C4-2B (cell line): ENCODE measurements around the gene SH3BGRL2.
"Not testable (repeated sequence)": the region's sequence is repeated elsewhere in the genome, so short reads cannot be mapped to it uniquely, and the experiment has no call there.

Experiments
- H3K27ac ChIP-seq: fragments of 450-650 bp; 2 replicates; pipeline ENCODE4 v1.5.1; 2017
- ZFX ChIP-seq: fragments of 450-650 bp; IDR thresholded peaks from 2 replicates; pipeline ENCODE4 v1.6.1; 2017
- TF ChIP-seq, protein P1 (sequence below): fragments of 450-650 bp; conservative IDR thresholded peaks from 2 replicates; pipeline ENCODE4 v1.5.1; 2017; ENCODE audit warnings: mild to moderate bottlenecking

SH3BGRL2 gene

GRCh38 chr6:79733388-79733787 lies 102.3 kb downstream of the SH3BGRL2 start:
- no peak for TF ChIP-seq ZFX
- TF ChIP-seq, protein P1, sequence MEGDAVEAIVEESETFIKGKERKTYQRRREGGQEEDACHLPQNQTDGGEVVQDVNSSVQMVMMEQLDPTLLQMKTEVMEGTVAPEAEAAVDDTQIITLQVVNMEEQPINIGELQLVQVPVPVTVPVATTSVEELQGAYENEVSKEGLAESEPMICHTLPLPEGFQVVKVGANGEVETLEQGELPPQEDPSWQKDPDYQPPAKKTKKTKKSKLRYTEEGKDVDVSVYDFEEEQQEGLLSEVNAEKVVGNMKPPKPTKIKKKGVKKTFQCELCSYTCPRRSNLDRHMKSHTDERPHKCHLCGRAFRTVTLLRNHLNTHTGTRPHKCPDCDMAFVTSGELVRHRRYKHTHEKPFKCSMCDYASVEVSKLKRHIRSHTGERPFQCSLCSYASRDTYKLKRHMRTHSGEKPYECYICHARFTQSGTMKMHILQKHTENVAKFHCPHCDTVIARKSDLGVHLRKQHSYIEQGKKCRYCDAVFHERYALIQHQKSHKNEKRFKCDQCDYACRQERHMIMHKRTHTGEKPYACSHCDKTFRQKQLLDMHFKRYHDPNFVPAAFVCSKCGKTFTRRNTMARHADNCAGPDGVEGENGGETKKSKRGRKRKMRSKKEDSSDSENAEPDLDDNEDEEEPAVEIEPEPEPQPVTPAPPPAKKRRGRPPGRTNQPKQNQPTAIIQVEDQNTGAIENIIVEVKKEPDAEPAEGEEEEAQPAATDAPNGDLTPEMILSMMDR: no peak
- H3K27ac ChIP-seq: no peak overlapping the region

GRCh38 chr6:79734374-79734773 lies 103.2 kb downstream of the SH3BGRL2 start:
- no peak for TF ChIP-seq ZFX
- TF ChIP-seq, protein P1: no peak
- H3K27ac ChIP-seq: no peak overlapping the region

DNA sequence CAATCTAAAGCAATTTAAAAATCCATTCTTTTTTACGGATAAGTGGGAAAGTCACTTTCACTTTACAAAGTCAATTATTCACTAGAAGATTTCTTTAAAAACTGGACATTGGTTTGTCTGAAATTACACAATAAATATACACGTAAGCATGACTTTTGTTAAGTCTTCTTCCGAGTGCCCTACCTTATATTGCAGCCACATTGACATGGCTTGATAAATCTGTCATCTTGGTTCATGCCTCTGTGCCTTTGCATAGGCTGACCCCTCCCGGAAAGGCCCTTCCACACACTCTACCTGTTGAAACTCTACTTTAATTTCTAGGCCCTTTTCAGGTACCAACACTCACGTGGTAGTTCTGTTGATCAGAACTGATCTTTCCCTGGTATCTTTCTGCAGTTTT lies 104.1 kb downstream of the SH3BGRL2 start:
- H3K27ac ChIP-seq: no peak overlapping the region
- TF ChIP-seq, protein P1: no peak; the same call in 1 of the 2 replicates
- no peak for TF ChIP-seq ZFX

- TF ChIP-seq ZFX: no peak
- TF ChIP-seq, protein P1: no peak
- H3K27ac ChIP-seq: no peak overlapping the region
These were observed 106.0 kb downstream of the SH3BGRL2 start for GRCh38 chr6:79737172-79737571.

DNA sequence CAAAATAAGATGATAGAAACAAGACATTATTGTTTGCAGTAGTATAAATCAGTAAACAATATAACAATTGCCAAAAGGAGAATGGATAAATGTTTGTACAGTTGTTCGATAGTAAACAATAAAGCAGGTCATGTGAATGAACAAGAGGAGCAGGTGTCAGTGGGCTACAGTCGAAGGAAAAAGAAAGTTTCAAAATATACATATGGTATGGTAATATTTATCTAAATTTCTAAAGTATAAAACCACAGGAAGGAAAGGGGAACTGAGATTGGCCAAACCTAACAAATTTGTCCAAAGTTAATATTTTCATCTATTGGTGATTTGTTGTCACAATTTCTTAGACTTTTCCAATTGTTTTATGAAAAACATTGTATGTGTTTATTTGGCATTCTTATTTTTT lies 110.9 kb downstream of the SH3BGRL2 start:
- TF ChIP-seq, protein P1: no peak
- no peak for TF ChIP-seq ZFX
- H3K27ac ChIP-seq: no peak overlapping the region

GRCh38 chr6:79745282-79745681 lies 114.2 kb downstream of the SH3BGRL2 start:
- H3K27ac ChIP-seq: not testable (repeated sequence)

DNA sequence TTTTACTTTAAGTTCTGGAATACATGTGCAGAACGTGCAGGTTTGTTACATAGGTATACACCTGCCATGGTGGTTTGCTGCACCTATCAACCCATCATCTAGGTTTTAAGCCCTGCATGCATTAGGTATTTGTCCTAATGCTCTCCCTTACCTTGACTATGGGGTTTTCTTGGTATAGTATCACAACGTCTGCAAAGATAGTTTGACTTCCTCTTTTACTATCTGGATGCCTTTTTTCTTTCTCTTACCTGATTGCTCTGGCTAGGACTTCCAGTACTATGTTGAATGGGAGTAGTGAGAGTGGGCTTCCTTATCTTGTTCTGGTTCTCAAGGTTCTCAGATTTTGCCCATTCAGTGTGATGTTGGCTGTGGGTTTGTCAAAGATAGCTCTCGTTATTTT lies 115.2 kb downstream of the SH3BGRL2 start:
- not testable (repeated sequence) for H3K27ac ChIP-seq

DNA sequence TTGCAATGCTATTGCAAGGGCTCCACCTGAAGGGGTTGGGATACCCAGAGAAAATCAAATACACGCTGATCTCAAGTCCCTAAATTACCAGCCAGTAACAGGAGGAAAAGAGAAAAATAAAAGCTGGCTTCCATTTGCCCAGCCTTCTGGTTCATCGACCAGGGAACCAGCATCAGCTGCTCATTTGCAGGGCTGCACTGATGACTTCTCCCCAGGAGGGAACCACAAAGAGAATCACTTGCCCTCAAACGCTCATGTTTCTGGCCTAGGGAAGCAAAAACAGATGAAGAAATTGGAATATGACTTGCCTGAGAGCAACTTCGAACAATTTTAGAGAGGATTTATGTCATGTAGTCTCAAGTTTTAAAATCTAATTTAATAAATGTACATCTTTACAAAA lies 119.7 kb downstream of the SH3BGRL2 start:
- no peak for TF ChIP-seq ZFX
- TF ChIP-seq, protein P1: no peak
- no peak overlapping the region for H3K27ac ChIP-seq
